DND-41 (cell line): ENCODE results near the gene LY86.
"Not testable (repeated sequence)": the region's sequence is repeated elsewhere in the genome, so short reads cannot be mapped to it uniquely, and the experiment has no call there.

Experiments
- EZH2 ChIP-seq: IDR thresholded peaks from 3 replicates; pipeline ENCODE4 v1.6.1; 2012; ENCODE audit warnings: borderline replicate concordance, low read depth, mild to moderate bottlenecking, moderate library complexity, low read length, inconsistent platforms; ENCODE audit not compliant: severe bottlenecking
- TF ChIP-seq, protein P1 (sequence below): IDR thresholded peaks from 2 replicates; pipeline ENCODE4 v1.5.1; 2012; ENCODE audit warnings: borderline replicate concordance, low read length, moderate library complexity, mild to moderate bottlenecking; ENCODE audit not compliant: poor library complexity, severe bottlenecking; ENCODE audit errors: extremely low read depth

DNA sequence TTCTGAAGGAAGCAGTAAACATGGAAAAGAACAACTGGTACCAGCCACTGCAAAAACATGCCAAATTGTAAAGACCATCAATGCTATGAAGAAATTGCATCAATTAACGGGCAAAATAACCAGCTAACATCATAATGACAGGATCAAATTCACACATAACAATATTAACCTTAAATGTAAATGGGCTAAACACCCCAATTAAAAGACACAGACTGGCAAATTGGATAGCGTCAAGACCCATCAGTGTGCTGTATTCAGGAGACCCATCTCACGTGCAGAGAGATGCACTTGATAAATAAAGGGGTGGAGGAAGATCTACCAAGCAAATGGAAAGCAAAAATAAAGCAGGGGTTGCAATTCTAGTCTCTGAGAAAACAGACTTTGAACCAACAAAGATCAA, 81.6 kb downstream of the LY86 start:
- TF ChIP-seq, protein P1, sequence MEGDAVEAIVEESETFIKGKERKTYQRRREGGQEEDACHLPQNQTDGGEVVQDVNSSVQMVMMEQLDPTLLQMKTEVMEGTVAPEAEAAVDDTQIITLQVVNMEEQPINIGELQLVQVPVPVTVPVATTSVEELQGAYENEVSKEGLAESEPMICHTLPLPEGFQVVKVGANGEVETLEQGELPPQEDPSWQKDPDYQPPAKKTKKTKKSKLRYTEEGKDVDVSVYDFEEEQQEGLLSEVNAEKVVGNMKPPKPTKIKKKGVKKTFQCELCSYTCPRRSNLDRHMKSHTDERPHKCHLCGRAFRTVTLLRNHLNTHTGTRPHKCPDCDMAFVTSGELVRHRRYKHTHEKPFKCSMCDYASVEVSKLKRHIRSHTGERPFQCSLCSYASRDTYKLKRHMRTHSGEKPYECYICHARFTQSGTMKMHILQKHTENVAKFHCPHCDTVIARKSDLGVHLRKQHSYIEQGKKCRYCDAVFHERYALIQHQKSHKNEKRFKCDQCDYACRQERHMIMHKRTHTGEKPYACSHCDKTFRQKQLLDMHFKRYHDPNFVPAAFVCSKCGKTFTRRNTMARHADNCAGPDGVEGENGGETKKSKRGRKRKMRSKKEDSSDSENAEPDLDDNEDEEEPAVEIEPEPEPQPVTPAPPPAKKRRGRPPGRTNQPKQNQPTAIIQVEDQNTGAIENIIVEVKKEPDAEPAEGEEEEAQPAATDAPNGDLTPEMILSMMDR = not testable (repeated sequence)
- TF ChIP-seq EZH2 = not testable (repeated sequence)
